Uterus (tissue), 2 donors: Measurements from ENCODE around the gene KLHDC7B.

Experiments
- POLR2A ChIP-seq, 2 donors: fragments of 450-650 bp; IDR thresholded peaks; one replicate each; pipeline ENCODE4 v1.6.1; 2016; ENCODE audit warnings: antibody characterized with exemption in 2 of 2, mild to moderate bottlenecking in 1 of 2, moderate library complexity in 1 of 2
- TF ChIP-seq, protein P1 (sequence below), 4 experiments: fragments of 200-600 bp in 2 of 4; fragments of 450-650 bp in 2 of 4; sonication (generic) in 2 of 4; IDR thresholded peaks; one replicate each; pipeline ENCODE4 v1.5.1; 2016 to 2019; ENCODE audit warnings: antibody characterized with exemption in 4 of 4, mild to moderate bottlenecking in 2 of 4, moderate library complexity in 1 of 4

- TF ChIP-seq, protein P1, sequence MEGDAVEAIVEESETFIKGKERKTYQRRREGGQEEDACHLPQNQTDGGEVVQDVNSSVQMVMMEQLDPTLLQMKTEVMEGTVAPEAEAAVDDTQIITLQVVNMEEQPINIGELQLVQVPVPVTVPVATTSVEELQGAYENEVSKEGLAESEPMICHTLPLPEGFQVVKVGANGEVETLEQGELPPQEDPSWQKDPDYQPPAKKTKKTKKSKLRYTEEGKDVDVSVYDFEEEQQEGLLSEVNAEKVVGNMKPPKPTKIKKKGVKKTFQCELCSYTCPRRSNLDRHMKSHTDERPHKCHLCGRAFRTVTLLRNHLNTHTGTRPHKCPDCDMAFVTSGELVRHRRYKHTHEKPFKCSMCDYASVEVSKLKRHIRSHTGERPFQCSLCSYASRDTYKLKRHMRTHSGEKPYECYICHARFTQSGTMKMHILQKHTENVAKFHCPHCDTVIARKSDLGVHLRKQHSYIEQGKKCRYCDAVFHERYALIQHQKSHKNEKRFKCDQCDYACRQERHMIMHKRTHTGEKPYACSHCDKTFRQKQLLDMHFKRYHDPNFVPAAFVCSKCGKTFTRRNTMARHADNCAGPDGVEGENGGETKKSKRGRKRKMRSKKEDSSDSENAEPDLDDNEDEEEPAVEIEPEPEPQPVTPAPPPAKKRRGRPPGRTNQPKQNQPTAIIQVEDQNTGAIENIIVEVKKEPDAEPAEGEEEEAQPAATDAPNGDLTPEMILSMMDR (IDR thresholded peaks at IDR 0.05), result no peak
- no peak for TF ChIP-seq POLR2A (IDR thresholded peaks at IDR 0.05)
Observed at GRCh38 chr22:50550395-50550794, 4.7 kb downstream of the KLHDC7B start.
